GM21529 (cell line): ENCODE measurements around the gene ORC4.

Source experiments
- ATAC-seq: cut with Tn5 transposase; IDR thresholded peaks from one replicate; pipeline ENCODE4 v1.9.1; 2021; ENCODE audit not compliant: unreplicated experiment

ORC4 gene

GRCh38 chr2:148020111-148021058, at the start of gene ORC4:
TSS of gene ORC4 (minus strand) at chr2:148020737. CDS start at chr2:147975958, 44,779 bp downstream.
- peak; percentile 76 for ATAC-seq

DNA sequence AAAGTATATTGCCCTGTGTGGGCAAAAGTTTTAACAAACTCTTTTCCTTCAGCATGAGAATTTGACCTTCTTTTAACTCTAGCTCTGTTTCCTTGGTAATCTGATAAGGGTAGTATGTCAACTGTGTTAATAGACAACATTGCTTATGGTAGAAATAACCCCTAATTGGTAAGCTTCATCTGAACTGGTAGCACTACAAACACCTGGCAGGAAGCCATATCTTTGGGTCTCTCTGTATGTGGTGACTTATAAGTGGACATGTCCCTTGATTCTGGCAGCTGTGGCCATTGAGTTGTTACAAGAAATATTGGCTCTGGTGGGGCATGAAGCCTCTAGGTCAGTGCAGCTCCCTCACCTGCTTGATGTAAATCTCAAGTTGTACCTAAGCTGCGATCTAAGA, 47.3 kb upstream of the ORC4 start:
- ATAC-seq: no peak

GRCh38 chr2:148065936-148066335, 45.4 kb upstream of the ORC4 start:
- ATAC-seq: no peak

DNA sequence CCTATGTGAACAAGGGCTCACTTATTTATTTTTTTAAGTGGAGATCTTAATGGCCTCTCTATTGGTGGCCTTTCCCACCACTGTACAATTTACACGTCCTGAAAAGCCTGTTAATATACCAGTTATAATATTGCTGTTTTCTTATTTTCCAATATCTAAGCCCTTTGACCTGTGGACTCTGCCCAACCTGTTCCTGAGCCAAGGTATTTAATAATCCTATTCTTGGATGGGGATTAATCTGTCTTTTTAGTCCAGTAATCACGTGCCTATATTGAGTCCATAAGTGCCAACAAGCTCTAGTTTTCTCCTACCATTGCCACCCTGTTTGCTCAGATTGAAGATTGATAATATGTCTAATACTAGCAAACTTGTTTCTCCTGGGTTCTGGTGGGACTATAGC, 43.1 kb upstream of the ORC4 start:
- ATAC-seq: no peak

DNA sequence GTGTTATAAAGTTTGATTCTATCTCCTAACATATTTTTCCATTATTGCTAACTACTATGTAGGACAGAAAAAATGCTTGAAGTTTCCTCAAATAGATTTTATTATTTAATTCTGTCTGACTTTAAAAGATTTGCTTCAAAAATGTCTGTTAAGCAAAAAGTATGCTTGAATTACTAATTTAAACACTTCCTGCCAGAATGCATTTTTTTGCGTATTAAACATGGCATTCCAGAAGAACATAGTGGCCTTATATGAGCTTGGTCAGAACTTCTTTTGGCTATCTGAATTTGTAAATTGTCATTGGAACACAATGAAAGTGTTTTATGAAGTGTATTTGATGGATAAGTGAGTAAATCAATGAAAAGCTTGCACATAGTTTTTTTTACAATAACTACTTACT, 38.1 kb upstream of the ORC4 start:
- ATAC-seq: no peak

- no peak for ATAC-seq
Observed at GRCh38 chr2:148052687-148053086, 32.1 kb upstream of the ORC4 start.

- no peak for ATAC-seq
Observed at GRCh38 chr2:148049284-148049683, 28.7 kb upstream of the ORC4 start.

DNA sequence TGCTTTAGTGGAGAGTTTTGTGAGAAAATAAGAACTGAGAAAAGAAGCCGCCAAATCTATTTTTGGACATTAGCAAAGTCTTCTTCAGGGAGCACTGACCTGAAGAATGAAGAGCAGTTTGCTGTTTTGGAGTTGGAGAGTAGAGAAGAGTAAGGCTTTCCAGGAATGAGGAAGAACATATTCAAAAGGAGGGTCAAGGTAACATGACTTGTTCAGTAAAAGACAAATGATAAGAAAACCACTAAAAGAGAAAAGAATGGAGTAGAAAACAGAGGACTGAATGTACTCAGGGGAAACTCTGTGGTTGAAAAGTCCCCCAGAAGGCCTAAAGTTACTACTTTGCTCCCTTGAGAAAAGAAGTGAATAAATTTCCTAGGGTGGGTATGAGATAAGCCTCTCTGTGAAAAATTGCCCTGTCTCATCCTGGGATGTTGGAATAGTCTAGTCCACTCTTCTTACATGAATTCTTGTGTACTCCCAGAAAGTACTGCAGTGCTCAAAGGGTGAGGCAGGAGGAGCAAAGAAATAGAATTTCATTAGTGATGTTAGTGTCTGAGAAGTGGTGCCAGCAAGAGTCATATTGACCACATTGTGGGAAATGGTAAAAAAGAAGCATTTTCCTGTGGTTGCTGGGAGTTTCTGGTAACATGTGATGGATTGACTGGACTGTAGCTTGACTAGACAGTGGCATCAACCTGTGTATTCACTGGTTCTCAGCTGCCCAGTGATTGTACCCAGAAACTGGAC, 28.1 kb upstream of the ORC4 start:
- ATAC-seq: peak; percentile 62

GRCh38 chr2:148046802-148047201, 26.3 kb upstream of the ORC4 start:
- ATAC-seq: no peak

- ATAC-seq: no peak
Observed at GRCh38 chr2:148044322-148044721, 23.8 kb upstream of the ORC4 start.

GRCh38 chr2:148042219-148042618, 21.7 kb upstream of the ORC4 start:
- peak; percentile 86 for ATAC-seq

DNA sequence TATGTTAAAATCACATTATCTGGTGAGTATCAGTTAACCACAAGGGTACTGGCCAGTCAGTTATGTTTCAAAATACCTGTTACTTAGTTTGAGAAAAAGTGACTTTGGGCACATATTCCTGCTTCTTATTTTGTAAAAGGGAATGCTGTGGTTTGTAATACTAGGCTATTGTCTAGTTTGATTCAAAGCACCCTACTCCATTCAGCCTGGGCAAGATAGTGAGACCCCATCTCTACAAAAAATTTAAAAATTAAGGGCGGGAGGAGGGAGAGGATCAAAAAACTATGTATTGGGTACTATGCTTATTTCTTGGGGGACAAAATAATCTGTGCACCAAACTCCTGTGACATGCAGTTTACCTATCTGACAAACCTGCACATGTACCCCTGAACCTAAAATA, 19.2 kb upstream of the ORC4 start:
- ATAC-seq: no peak

DNA sequence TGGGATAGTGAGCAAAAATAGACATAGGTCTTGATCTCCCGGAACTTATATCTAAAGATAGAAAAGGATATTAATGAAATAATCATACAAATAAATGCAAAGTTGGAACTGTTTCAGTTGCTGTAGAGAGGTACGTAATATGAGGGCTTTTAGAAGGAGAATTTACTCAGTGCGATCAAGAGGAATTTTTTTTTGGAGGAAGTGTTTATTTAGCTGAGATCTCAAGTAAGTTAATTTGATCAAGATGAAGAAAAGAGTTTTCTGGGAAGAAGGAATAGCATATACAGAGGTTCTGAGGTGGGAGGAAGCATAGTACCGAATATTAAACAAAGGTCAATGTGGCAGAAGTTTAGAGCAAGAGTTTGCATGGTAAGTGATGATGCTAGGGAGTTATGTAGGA, 11.7 kb upstream of the ORC4 start:
- no peak for ATAC-seq

- ATAC-seq: no peak
Observed at GRCh38 chr2:148031152-148031551, 10.6 kb upstream of the ORC4 start.

DNA sequence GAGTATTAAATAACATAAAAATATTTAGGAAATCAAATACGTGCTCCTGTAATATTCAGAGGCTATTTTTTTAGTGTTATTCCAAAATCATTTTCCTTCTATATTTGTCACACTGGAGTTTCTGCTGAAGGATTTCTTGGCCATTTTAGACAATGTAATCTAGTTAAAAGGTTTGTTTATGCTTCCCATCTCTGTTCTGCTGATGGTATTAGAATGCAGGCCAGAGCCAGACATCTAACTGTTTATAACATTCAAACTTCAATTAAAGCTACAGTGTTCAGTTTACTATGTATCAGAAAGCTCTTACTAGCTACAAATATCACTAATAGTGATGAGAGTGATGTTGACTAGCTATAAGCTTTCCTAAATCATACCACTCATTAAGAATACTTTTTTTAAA, 8.2 kb upstream of the ORC4 start:
- ATAC-seq: no peak

DNA sequence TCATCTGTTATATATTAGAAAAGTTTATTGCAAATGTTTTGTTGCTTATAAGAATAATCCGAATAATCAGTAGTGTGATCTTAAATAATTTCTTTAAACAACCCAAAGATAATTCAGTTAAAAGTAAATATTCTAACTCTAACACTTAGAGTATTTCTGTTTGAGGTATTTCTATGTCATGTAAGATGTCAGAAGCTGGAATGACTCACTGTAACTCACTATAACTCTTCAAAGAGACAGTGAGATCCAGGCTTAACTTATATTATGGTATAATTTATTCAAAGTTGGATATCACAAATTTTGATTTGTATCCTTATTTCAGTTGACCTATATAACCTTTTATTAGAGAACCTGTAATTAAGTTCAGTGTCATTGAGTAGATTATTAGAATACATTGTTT, 7.3 kb upstream of the ORC4 start:
- ATAC-seq: no peak

DNA sequence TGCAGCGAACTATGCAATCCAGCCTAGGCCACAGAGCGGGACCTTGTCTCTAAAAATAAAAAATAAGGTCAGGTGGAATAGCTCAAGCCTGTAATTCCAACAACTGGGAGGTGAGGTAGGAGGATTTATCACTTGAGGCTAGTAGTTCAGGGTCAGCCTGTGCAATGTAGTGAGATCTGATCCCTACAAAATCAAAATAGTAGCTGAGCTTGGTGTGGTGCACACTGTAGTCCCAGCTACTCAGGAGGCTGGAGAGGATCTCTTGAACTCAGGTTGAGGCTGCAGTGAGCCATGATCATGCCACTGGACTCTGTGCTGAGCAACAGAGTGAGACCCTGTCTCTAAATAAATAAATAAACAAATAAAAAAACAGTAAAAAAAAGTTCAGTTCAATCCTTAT, 6.0 kb upstream of the ORC4 start:
- no peak for ATAC-seq

- peak; percentile 41 for ATAC-seq
Observed at GRCh38 chr2:148023861-148024260, 3.3 kb upstream of the ORC4 start.

GRCh38 chr2:148022882-148023281, 2.3 kb upstream of the ORC4 start:
- no peak for ATAC-seq

GRCh38 chr2:148022351-148022750, 1.8 kb upstream of the ORC4 start:
- no peak for ATAC-seq

DNA sequence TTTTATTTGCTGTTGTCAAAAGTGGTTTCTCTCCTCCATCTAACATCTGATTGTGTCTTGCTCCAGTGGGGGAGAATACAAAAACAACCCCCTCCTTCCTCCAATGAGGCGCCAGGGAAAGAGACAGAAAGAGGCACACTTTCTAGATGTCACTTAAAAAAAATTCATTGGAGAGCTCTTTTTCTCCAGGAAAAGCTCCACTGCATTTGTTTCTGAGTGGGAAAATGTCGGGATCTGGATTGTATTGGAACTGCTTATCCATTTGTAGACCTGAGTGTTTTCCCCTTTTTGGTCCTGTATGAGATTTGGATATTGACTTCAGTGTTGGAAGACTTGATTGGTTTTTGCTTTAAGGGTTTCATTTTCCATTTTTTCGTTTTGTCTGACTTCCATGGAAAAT, 1.3 kb upstream of the ORC4 start:
- no peak for ATAC-seq
